NCI-H2107 treated with DMSO at 0.1 percent for 48 hours (cell line): ENCODE data around the gene WIF1.

Experiments
- DNase-seq: peaks from one replicate; lab custom pipeline; 2025; ENCODE audit not compliant: unreplicated experiment; lab: John Stamatoyannopoulos, UW

The WIF1 gene

DNA sequence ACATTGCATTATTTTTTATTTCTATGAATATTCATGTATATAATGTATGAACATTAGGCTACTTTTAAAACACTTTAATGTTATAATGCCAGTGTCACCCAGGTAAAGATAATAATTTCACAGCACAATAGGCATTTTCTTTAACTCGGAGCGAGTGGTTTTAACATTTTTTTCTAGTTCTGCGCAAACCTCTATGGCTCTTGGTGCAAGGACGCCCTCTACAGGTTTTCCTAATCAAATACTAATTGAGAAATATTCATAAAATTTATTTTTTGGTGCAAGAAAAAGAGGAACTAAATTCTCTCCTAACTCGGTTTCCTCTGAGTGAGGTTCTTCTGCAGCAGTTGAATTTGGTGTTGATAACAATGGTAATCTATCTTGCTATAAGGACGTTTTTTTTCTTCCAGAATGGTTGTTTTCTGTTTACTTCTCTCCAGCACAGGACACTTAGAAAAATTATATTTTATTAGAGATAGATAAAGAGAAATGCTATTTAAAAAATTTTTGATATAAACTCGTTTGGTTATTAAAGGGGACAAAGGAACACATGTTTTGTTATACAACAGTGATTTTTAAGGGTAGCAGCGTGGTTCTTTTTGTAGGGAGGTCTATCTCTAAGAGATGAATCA lies 2.4 kb upstream of the WIF1 start:
- peak; percentile 14 for DNase-seq

DNA sequence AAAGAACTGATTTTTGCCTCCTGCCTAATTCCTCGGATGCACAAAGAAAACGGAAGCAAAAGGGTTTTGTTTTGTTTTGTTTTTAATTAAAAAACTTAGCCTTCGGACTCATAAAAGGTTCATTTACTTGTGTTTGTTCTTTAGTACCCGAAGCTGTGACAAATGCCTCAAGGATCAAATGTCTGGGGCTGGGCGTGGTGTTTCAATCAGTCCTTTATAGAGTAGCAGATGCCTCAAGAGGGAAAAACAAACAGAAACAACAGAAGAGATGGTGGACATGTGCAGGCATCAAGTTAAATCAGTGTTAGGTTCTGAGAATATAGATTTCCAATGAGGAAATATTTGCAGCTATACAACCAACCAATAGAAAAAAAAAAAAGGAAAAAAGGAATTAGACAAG lies 1.6 kb upstream of the WIF1 start:
- no peak for DNase-seq

DNA sequence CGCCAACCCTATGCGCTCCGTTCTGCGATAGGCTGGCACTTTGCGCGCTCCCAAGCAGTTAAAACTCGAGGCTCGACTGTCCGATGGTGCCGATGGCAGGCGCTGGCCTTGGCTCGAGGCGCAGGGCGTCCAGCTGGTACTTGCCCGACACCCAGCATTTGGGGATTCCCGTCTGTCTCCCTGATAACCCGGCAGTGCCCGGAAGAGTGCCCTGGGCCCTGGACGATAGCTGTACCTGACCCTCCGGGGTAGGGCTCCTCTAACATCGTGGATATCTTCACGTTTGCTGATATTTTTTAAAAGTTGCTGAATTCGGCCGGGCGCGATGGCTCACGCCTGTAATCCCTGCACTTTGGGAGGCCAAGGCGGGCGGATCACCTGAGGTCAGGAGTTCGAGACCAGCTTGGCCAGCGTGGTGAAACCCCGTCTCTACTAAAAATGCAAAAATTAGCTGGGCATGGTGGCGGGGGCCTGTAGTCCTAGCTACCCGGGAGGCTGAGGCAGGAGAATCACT lies 908 bp upstream of the WIF1 start:
- DNase-seq: no peak

DNA sequence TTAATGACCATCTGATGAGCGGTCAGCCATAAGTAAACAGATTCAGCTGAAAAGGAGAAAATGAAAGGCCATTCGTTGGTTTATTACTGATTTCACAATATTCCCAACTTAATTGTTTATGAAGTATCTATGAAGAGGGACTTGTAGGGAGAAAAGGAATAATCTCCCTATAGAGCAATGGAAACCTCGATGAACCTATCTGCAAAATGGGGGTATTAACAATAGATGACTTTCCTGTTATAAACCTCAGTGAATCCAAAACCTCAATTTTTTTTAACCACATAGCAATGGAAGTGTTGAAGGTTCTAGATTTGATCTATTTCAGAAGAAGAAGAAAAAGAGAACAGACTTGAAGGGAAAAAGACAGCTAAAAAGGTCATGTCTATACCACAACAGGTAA lies 2.0 kb downstream of the WIF1 start:
- no peak for DNase-seq

DNA sequence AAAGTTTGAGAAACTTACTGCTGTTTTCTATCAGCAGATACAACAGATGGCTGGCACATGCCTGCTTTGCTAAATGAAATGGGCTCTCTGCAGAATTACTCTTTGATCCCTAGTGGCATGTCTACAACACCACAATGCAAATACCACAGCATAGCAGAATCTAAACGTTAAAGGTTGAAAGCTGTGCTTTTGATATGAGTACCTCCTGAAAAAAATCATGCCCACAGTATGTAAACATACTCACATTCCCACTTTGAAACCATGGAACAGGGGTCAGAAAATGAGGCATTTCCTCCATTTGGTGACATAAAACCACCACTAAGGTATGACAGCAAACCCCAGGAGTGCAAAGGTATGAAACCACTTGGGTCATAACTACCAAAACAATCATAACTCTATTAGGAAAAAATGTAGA lies 7.5 kb downstream of the WIF1 start:
- DNase-seq: no peak

DNA sequence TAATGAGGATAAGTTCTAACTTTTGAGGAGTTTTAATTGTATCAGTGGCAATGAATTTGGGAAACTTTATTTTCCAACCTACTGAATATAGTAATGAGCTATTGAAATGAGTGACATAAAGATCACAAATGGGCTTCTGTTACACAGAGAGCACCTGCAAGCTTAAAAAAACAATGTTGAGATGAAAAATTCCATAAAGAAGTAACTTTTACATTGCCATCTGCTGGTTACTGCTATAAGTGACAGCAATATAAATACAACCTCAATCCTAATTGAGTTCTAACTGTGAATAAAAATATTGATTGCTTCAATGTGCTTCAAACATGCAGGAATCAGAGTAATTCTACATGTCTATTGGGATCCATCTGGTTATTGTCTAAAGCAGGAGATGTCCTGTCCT lies 14.2 kb downstream of the WIF1 start:
- DNase-seq: no peak

DNA sequence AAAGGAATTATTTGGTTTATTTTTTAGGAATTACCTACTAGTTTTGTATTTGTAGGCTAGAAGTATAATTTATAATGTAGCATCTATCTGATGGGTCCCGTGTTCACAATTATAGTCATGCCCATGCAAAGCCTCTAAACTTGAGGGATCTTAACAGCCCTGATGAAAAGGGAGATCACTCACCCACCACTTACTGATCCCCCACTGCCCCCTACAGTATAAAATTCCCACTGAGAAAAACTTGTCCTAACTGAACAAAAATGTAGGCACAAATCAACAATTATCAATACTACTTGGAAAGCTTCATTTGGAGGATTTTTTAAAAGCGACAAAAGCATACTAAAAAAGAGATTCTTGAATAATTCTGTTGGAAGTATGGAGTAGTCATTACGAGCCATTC lies 21.0 kb downstream of the WIF1 start:
- DNase-seq: no peak

DNA sequence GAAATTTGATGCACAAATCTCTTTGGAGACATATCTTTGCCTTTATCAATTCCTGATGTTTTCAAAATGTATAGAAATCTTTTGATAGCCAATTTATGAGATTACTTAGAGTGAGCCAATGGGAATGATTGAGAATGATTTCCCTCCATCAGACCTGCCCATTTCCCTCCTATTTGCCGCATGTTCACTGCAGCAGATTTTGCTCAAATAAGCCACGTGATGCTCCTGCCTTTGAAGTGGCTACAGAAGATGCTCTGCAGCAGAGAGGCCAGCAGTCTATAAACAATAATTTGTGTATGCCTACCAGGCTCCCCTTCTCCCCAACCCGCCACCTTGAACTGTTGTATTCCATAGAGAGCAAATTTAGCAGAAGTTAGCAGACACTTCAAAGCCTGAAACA lies 21.9 kb downstream of the WIF1 start:
- no peak for DNase-seq

DNA sequence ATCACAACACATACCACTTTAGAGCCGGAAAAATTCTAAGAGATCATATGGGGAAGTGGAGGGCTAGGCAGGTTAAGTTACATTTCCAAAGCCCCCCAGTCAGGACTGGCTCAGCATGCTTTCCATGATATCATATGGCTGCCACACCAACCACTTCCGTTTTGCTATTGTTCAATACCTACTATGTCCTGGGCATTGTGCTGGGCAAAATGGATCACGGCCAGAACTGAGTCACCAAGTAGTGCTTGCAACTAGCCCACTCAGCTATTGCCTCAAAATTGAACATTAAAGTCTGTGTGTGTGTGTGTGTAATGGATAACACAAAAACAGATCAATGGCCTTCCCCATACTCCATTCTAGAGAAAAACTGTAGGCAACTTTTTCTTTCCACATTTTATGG lies 22.7 kb downstream of the WIF1 start:
- no peak for DNase-seq

DNA sequence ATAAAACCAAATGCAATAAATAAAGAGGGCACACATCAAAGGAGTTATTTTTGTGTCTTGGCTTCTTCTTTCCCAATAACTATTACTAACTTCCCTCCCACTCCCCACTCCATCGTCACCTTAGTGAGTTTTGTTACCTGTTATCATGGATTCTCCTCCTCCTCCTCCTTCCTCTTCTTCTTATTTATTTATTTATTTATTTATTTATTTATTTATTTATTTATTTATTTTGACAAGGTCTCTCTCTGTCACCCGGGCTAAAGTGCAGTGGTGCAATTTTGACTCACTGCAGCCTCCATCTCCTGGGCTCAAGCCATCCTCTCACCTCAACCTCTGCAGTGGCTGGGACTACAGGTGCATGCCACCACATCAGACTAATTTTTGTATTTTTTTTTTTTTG lies 26.4 kb downstream of the WIF1 start:
- DNase-seq: no peak

DNA sequence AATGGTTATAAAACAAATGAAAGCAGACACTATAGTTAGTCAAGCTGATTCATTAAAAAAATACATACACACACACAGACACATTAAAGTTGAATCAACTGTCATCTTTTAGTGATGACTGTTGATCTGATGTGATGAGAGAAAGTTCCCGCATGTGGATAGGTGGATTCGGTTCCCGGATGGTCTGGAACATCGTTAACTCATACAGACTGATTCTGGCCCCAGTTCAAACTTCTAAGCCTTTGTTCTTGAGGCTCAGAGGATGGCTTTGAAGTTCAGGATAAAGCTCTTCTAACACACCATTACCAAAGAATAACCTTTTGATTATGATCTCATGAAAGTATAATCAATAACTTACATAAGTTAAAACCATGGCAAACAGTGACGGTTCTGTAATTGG lies 27.5 kb downstream of the WIF1 start:
- DNase-seq: no peak

DNA sequence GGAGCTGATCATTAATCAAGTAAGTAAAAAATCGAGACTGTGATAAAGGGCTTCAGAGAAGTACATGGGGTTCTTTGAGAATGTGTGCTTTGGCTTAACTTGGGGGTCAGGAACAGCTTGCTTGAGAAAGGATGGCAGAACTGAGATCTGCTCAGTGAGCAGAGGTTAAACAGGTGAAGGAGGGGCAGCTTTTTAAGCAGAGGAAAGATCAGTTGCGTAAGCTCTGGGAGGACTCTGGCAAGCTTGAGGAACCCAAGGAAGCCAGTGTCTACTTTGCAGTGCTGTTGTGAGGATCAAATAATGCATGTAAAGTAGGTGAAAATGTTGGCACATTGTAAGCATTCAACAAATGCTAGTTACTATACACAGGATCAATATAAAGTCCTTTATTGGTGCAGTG lies 30.6 kb downstream of the WIF1 start:
- no peak for DNase-seq

DNA sequence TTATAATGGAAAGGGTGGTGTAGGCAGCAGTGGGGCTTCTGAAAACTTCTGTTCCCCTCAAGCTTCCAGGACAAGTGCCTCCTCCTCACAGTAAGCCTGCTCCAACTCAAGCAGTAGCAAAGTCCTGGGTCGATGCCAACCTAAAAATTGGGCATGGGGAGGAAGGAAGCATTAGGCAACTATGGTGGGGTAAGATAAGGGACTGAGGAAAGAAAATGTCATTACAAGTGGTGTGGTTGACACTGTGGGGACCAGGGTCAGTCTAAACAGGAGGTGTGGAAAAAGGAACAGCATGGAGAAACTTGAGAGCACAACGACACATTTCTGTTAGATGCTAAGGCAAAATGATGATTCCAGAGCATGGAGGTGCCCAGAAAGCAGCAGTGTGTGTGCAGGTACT lies 34.9 kb downstream of the WIF1 start:
- no peak for DNase-seq

DNA sequence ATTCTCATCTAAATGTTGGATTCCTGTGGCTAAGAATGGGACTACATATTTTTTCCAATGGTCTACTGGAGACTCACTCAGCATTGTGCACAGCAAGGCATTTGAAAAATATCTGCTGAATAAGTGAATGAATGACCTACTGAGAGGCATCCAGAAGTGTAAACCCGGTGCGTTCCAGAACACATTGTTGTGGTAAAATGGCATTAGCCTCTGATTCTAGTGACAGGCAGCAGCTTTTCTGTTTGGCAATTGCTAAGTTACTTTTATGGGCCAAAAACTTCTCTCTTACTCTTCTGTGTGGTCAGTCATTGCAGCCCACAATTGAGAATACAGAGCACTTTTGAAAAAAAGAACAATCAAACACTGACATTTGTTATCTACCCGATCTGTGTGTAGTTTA lies 36.5 kb downstream of the WIF1 start:
- DNase-seq: no peak

DNA sequence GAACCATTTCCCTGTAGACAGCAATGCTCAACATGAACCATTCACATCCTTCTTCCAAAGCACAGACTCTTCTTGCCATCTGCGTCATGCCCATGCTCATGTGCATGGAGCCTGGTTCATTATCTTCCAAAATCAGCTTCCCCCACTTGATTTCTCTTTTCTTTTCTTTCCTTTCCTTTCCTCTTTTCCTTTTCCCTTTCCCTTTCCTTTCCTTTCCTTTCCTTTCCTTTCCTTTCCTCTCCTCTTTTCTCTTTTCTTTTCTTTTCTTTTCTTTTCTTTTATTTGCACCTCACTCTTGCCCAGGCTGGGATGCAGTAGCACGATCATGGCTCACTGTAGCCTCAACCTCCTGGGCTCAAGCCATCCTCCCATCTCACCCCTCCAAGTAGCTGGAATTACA lies 37.5 kb downstream of the WIF1 start:
- no peak for DNase-seq

DNA sequence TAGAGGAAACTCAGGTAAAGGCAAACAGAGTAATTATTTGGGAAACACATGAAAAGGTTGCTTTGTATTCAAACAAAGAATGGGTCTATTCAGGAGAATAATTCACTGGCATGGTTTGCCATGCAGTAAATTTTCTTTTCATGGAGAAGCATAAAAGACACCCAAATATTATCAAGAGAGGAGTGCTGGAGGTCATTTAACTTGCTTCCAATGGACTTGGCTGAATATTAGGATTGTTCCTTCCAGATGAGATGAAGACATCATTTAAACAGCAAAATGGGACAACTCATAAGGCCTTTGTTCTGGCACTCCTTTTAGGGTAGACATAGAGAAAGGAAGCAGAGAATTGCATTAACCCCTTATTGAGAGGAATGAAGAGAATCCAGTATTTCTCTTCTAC lies 38.7 kb downstream of the WIF1 start:
- DNase-seq: no peak

DNA sequence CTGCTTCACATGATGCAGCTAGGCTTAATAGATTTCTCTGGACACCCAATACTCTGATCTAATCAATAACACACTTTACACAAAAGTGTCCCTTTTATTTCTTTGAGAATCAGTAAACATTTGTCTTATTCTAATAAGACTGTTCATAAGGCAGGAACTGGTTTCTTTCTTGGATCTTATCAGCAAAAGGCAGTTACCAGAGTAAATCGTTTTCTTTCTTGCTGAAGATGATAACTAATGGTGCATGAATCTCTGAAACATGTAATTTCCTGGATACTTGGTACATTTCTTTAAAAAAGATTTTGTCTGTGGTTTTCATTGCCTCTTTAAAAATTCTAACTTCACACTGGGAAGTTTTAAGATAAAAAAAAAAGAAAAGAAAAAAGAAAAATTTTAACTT lies 39.6 kb downstream of the WIF1 start:
- no peak for DNase-seq

DNA sequence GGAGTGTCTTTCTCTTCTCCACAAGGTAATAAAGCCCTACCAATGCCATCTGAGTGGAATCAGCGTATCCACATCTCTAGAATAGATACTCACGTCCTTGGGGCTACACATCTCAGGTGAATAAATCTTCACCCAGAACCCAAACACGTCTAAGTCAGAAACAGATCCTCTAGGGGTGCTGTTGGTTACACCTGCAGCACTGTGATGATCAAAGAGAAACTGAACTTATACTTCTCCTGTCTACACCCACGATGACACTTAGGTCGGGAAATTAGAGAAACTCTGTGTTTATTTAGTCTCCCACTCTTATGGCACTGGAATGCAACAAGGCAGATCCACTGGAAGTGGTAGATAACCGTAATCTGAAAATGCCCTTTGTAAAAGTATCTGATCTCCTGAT lies 46.2 kb downstream of the WIF1 start:
- no peak for DNase-seq

DNA sequence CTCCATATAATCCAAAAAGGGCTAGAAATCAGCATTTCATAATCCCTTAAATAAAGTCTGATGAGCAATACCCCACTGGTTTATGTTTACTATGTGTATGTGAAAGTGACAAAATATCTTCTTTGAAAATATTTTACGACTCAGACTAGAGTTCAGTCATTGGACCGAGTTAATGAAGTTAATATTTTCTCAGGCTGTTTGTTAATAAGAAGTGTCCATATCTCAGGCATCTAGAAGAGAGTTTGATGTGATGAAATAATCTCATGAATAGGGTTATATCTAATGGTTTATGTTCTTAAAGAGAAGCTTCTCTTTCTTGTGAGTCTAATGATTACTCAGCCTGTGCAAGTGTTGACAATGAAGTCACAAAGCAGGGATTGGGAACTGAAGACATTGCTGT lies 51.8 kb downstream of the WIF1 start:
- DNase-seq: no peak

DNA sequence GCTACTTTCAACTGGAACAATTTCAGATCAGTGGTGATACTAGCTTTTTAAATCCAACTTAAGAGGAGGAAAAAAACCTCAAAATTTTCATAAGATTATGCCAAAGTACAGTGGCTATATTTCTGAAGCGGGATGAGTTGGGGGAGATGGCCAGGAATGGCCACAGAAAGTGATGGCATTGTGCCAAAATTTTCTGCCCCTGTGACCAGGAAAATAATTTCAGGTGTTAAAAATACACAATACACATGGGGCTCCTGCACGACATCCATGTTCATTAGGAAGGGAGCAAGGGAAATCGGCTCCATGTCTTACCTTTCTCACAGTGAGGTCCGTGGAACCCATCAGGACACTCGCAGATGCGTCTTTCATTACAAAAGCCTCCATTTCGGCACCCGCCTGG lies 53.7 kb downstream of the WIF1 start:
- no peak for DNase-seq

DNA sequence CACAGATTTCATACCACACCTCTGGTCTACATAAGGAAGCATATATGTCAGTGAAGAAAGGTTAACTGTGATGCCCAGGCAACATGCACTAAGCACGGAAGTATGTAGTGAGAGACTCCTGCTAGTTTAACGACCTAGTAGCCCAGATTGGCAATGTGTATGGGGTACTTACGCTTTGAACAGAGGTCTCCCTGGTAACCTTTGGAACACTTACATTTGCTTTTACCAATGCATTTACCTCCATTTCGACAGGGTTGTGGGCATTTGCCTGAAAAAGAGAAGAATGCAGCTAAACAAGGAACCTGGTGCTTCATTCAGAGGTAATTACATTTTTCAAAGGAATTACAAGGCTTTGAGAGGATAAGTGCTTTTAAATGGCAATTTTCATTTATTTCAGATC lies 65.2 kb downstream of the WIF1 start:
- DNase-seq: no peak

DNA sequence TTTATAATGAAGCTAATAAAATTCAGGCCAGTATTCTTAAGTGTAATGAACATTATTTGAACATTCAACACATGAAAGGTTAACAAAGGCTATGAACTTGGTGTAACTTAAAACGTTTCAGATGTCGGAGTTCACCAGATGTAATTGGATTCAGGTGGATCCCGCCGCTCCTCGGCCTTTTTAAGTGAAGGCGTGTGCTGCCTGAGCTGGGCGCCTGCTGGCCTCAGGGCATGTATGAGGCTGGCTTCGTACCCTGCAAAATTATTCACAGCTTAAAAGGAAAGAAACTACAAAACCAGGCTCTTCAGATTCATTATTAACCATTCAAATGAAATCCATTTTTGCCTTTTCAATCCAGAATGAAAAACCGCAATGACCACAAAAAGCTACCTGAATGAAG lies 69.9 kb downstream of the WIF1 start:
- DNase-seq: peak; percentile 39

DNA sequence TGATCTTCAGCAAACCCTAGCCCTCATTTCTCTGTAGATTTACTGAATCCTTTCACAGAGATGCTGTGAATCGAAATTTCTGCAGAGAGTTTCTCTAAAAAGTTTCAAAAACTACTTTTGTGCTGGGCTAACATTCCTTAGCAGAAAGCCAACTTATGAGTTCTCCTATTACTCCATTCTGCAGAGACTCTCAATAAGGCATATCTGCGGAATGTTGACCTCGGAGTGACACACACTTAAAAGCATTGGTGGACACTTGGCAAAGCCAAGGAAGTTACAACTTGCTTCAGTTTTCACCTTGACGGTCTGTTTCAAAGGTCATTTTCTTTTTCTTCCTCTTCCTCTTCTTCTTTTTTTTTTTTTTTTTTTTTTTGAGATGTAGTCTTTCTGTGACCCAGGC lies 75.8 kb downstream of the WIF1 start:
- DNase-seq: no peak

DNA sequence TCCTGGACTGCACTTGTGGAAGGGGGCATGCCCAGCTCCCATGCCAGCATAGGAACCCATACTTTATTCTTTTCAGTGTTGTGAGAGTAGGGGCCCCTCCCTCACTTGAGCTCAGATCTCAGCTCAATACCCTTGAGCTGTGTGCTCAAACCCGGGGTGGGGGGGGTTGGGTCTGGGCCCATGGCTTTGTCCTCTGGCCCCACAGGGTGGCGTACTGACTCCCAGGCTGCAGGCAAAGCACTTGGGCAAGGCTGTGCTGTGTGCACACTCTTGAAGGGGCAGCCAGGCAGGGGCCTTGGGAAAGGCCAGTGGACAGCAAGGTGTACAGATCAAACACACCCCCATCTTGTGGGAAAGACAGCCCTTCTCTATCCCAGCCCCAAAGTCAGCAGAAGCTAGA lies 81.8 kb downstream of the WIF1 start:
- no peak for DNase-seq
